Endodermal cell (in vitro differentiated cells): Measurements from ENCODE around the gene RNF212. TPM values are rescaled to one million over a fixed set of nuclear protein-coding genes. Genes with fewer than 3 reads are reported as not detected.

ENCODE experiments used
- DNase-seq: peaks from one replicate; pipeline ENCODE4 v3.0.0-alpha.2; 2017
- H3K27ac ChIP-seq: 2 replicates; pipeline ENCODE4 v1.5.1; 2013; ENCODE audit warnings: mild to moderate bottlenecking, low read depth, low read length, moderate library complexity
- H3K27me3 ChIP-seq: 2 replicates; pipeline ENCODE4 v1.6.1; 2013; ENCODE audit warnings: mild to moderate bottlenecking, low read length, moderate library complexity; ENCODE audit not compliant: insufficient read depth, control insufficient read depth, poor library complexity, severe bottlenecking
- H3K36me3 ChIP-seq: 2 replicates; pipeline ENCODE4 v1.7.0; 2013; ENCODE audit warnings: mild to moderate bottlenecking, low read length, moderate library complexity; ENCODE audit not compliant: control insufficient read depth, insufficient read depth
- H3K4me1 ChIP-seq: one replicate; pipeline ENCODE4 v1.7.0; 2013; ENCODE audit warnings: low read length; ENCODE audit not compliant: control insufficient read depth, insufficient read depth
- H3K4me3 ChIP-seq: 2 replicates; pipeline ENCODE4 v1.5.1; 2013; ENCODE audit warnings: mild to moderate bottlenecking, low read length, moderate library complexity
- H3K9ac ChIP-seq: 2 replicates; pipeline ENCODE4 v1.6.1; 2013; ENCODE audit warnings: mild to moderate bottlenecking, low read length, moderate library complexity; ENCODE audit not compliant: poor library complexity, severe bottlenecking; ENCODE audit errors: extremely low read depth
- H3K9me3 ChIP-seq: 2 replicates; pipeline ENCODE4 v1.6.1; 2013; ENCODE audit warnings: mild to moderate bottlenecking, low read length, moderate library complexity; ENCODE audit not compliant: control insufficient read depth
- H3K27ac Mint-ChIP-seq: 2 replicates; pipeline ENCODE4 v1.8.0; 2020; ENCODE audit warnings: mixed read lengths
- H3K27me3 Mint-ChIP-seq: 2 replicates; pipeline ENCODE4 v1.8.0; 2021; ENCODE audit warnings: mild to moderate bottlenecking, mixed read lengths; ENCODE audit not compliant: insufficient read depth
- H3K36me3 Mint-ChIP-seq: 2 replicates; pipeline ENCODE4 v1.8.0; 2020; ENCODE audit warnings: low read depth, mixed read lengths
- H3K4me1 Mint-ChIP-seq: 2 replicates; pipeline ENCODE4 v1.8.0; 2020; ENCODE audit warnings: mixed read lengths
- H3K4me3 Mint-ChIP-seq: 2 replicates; pipeline ENCODE4 v1.8.0; 2020; ENCODE audit warnings: mild to moderate bottlenecking, moderate library complexity, mixed read lengths
- H3K9me3 Mint-ChIP-seq: 2 replicates; pipeline ENCODE4 v1.8.0; 2020; ENCODE audit warnings: mild to moderate bottlenecking, mixed read lengths
- WGBS, 2 experiments: methylation state at CpG; one replicate each; pipeline versions ENCODE4 v1.1.5 to v1.1.7; 2013; ENCODE audit warnings: missing lambda C conversion rate in 2 of 2, mixed read lengths in 1 of 2; ENCODE audit not compliant: insufficient coverage in 1 of 2, insufficient read length in 1 of 2; 5-methylcytosine and 5-hydroxymethylcytosine counted together
- total RNA-seq, 2 donors: library from RNA; stranded (reverse); fragmentation: NEBNext Ultra II Directional in 1 of 2; extraction: Animal tissue kit (Norgen Biotek cat#: 25700) in 1 of 2; gene quantifications; 2 replicates in 1 of 2; 3 replicates in 1 of 2; pipeline ENCODE4 v1.2.1, GENCODE V29; 2021
- TF ChIP-seq, protein P1 (sequence below): fragments of 200-600 bp; sonication (generic); conservative IDR thresholded peaks from 2 replicates; pipeline ENCODE4 v1.5.0; 2021; ENCODE audit warnings: antibody characterized with exemption, mild to moderate bottlenecking

Gene RNF212
- total RNA-seq, 2 donors from 2014 or later: 3.4 to 5.6 TPM

GRCh38 chr4:1028574-1029220, 84.7 kb downstream of the RNF212 start:
- DNase-seq: no peak
- H3K9me3 ChIP-seq: no peaks in the 10 kb centered on the region
- H3K9me3 Mint-ChIP-seq: no peaks in the 10 kb centered on the region
- no peaks in the 10 kb centered on the region for H3K27me3 ChIP-seq
- H3K27me3 Mint-ChIP-seq: no peaks in the 10 kb centered on the region
- H3K4me3 Mint-ChIP-seq: no peak overlapping the region
- 92 to 100% methylated on average over 2 to 36 of the region's 36 CpGs for WGBS, 2 experiments
- no peaks in the 10 kb centered on the region for H3K4me1 ChIP-seq
- no peak overlapping the region for H3K4me3 ChIP-seq
- H3K27ac ChIP-seq: no peak overlapping the region
- H3K9ac ChIP-seq: no peak overlapping the region
- H3K4me1 Mint-ChIP-seq: no peaks in the 10 kb centered on the region
- H3K36me3 Mint-ChIP-seq: peaks cover 21% of the 10 kb centered on the region
- TF ChIP-seq, protein P1, sequence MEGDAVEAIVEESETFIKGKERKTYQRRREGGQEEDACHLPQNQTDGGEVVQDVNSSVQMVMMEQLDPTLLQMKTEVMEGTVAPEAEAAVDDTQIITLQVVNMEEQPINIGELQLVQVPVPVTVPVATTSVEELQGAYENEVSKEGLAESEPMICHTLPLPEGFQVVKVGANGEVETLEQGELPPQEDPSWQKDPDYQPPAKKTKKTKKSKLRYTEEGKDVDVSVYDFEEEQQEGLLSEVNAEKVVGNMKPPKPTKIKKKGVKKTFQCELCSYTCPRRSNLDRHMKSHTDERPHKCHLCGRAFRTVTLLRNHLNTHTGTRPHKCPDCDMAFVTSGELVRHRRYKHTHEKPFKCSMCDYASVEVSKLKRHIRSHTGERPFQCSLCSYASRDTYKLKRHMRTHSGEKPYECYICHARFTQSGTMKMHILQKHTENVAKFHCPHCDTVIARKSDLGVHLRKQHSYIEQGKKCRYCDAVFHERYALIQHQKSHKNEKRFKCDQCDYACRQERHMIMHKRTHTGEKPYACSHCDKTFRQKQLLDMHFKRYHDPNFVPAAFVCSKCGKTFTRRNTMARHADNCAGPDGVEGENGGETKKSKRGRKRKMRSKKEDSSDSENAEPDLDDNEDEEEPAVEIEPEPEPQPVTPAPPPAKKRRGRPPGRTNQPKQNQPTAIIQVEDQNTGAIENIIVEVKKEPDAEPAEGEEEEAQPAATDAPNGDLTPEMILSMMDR: no peak
- H3K27ac Mint-ChIP-seq: no peak overlapping the region
- peaks cover 13% of the 10 kb centered on the region for H3K36me3 ChIP-seq

DNA sequence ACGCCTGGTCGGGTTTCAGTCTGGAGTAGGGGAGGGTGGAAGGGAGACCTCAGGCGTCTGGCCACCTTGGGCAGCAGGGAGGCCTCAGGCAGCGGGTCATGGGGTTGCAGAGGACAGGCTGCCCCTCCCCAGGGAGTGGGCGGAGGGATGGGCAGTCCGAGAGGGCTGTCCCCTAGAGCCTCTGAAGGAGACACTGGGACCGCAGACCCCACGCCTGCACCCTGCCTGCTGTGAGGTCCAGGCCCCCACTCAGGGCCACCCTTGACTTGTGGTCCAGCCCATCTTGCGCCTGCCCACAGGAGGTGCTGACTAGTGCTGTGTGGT, 85.5 kb downstream of the RNF212 start:
- no peak overlapping the region for H3K4me3 Mint-ChIP-seq
- Histone ChIP-seq H3K36me3 (peaks cover 13% of the 10 kb centered on the region), H3K27me3 (no peaks in the 10 kb centered on the region), H3K4me3 (no peak overlapping the region), H3K9me3 (no peaks in the 10 kb centered on the region), H3K4me1 (no peaks in the 10 kb centered on the region), H3K9ac (no peak overlapping the region), H3K27ac (no peak overlapping the region)
- 72 to 89% methylated on average over 5 to 9 of the region's 9 CpGs for WGBS, 2 experiments
- peaks cover 22% of the 10 kb centered on the region for H3K36me3 Mint-ChIP-seq
- H3K27ac Mint-ChIP-seq: no peak overlapping the region
- no peak for DNase-seq
- H3K27me3 Mint-ChIP-seq: no peaks in the 10 kb centered on the region
- TF ChIP-seq, protein P1: no peak
- no peaks in the 10 kb centered on the region for H3K9me3 Mint-ChIP-seq
- H3K4me1 Mint-ChIP-seq: no peaks in the 10 kb centered on the region

DNA sequence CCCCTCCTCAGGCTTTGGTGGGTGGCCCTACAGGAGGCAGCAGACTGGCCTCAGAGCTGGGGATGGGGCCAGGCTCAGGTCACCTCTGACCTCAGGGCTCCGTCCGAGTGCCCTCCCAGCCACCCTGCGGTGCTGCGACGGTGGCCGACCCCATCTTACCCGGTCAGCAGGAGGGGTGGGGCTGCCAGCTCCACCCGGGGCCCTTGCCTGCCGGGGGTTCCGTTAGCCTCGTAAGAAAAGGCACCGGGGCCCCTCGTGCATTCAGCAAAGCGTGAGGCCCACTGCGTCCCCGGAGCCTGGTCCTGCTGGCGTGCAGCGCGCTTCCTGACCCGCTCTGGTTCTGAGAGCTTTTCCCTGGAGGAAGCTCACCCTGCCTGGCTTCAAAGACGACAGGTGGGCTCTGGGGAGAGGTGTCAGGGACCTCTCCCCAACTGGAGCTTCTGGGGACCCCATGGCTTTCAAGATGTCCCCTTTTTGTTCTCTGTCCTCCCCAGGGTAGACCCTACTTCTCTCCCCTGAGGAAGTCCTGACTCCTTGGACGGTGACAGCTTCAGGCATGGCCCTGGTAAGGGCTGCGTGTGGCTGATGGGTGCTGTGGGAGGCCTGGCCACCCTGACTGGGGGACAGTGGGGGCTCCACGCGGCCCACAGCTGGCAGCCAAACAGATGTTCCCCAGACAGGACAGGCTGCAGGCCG, 86.0 kb downstream of the RNF212 start:
- no peak for DNase-seq
- TF ChIP-seq, protein P1: no peak
- H3K27ac Mint-ChIP-seq: no peak overlapping the region
- no peaks in the 10 kb centered on the region for H3K27me3 Mint-ChIP-seq
- Histone ChIP-seq H3K9me3 (no peaks in the 10 kb centered on the region), H3K9ac (no peak overlapping the region), H3K27me3 (no peaks in the 10 kb centered on the region), H3K4me1 (no peaks in the 10 kb centered on the region), H3K36me3 (peaks cover 13% of the 10 kb centered on the region), H3K4me3 (no peak overlapping the region), H3K27ac (no peak overlapping the region)
- H3K36me3 Mint-ChIP-seq: peaks cover 22% of the 10 kb centered on the region
- no peaks in the 10 kb centered on the region for H3K9me3 Mint-ChIP-seq
- 78 to 83% methylated on average over 21 to 26 of the region's 26 CpGs for WGBS, 2 experiments
- H3K4me1 Mint-ChIP-seq: no peaks in the 10 kb centered on the region
- H3K4me3 Mint-ChIP-seq: no peak overlapping the region
